Ectodermal cell (in vitro differentiated cells): ENCODE measurements around the gene PRR5.

Experiments
- H3K27ac ChIP-seq: 2 replicates; pipeline ENCODE4 v1.7.0; 2013; ENCODE audit warnings: mild to moderate bottlenecking, low read depth, low read length; ENCODE audit not compliant: insufficient read depth, poor library complexity, severe bottlenecking
- H3K27me3 ChIP-seq: 2 replicates; pipeline ENCODE4 v1.7.0; 2013; ENCODE audit warnings: mild to moderate bottlenecking, low read length; ENCODE audit not compliant: insufficient read depth, control insufficient read depth, poor library complexity, severe bottlenecking
- H3K36me3 ChIP-seq: one replicate; pipeline ENCODE4 v1.7.0; 2013; ENCODE audit warnings: low read length; ENCODE audit not compliant: control insufficient read depth, insufficient read depth
- H3K4me1 ChIP-seq: one replicate; pipeline ENCODE4 v1.7.0; 2013; ENCODE audit warnings: low read length; ENCODE audit not compliant: control insufficient read depth, insufficient read depth
- H3K4me3 ChIP-seq: 2 replicates; pipeline ENCODE4 v1.7.0; 2013; ENCODE audit warnings: low read depth, low read length, control low read depth; ENCODE audit not compliant: insufficient read depth
- H3K9me3 ChIP-seq: 2 replicates; pipeline ENCODE4 v1.7.0; 2013; ENCODE audit warnings: mild to moderate bottlenecking, low read length, moderate library complexity; ENCODE audit not compliant: control insufficient read depth
- WGBS, 2 experiments: methylation state at CpG; one replicate each; pipeline ENCODE4 v1.1.7; 2013; ENCODE audit warnings: missing lambda C conversion rate in 2 of 2; 5-methylcytosine and 5-hydroxymethylcytosine counted together

Gene PRR5

DNA sequence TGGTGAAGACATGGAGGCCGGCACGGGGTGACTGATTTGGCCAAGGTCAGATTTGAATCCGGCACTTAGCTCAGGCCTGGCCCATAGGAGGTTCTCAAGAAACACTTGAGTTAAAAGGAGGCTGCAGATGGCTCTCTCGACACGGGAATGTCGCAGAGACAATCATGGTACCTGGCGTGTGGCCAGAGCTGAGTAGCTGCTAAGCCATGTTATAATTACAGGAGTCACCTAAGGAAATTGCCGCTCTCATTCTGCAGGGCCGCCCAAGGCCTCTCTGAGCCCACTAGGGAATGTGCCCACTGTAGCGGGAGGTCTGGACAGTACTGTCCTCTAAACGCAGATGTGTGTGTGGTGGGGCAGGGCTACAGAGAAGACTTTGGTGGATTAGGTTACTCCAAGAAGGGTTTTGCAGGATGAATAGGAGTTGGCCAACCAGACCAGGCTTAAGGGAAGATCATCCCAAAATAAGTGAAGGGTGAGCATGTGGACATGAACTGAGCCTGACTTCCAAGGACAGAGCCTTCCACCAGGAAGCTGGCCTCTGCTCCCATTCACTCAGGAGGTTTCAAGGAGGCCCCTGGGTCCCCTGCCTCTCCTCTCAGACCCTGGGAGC, 19.3 kb upstream of the PRR5 start:
- Histone ChIP-seq H3K9me3 (no peaks in the 10 kb centered on the region), H3K36me3 (no peaks in the 10 kb centered on the region), H3K4me3 (no peak overlapping the region), H3K4me1 (peaks cover 9% of the 10 kb centered on the region), H3K27ac (no peak overlapping the region), H3K27me3 (no peaks in the 10 kb centered on the region)
- 93 to 96% methylated on average over 11 of the region's 11 CpGs for WGBS, 2 experiments

DNA sequence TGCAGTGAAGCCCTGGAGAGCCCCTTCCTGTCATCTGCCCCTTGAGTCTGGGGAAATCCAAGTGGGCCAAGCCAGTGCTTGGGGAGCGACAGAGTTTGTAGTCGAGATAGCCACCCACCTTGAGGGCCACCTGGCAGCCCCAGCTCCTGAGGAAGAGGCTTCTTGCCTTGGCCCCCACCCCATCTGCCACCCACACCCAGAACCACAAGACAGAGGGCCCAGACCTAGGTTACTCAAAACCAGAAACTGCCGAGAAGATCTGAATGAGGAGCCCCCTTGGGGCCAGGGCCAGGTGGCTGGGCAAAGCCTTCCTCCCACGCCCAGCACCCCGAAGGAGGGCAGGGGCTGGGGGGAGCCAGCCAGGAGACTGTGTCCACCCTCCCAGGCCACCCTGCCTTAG, 18.8 kb upstream of the PRR5 start:
- Histone ChIP-seq H3K9me3 (no peaks in the 10 kb centered on the region), H3K27me3 (no peaks in the 10 kb centered on the region), H3K4me3 (no peak overlapping the region), H3K27ac (no peak overlapping the region), H3K4me1 (peaks cover 9% of the 10 kb centered on the region), H3K36me3 (no peaks in the 10 kb centered on the region)
- WGBS, 2 experiments, result 92% methylated on average over 5 of the region's 5 CpGs

DNA sequence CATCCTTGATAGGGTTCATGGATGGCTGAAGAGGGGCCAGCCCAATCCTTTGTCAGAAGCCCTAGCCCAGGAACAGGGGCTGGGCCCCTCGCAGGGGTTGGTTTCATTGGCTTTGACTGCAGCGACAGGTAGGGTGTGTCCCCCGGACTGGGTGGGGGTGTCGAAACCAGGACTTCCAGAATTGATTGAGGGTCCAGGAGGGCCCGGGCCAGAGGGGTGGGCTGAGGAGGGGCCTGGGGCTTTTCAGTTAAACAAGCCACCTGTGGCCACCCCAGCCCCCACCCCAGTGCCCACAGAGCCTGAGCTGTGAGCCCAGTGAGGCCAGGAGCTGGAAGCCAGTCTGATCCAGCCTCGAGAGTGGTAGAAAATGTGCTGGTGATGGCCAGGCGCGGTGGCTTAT, 18.1 kb upstream of the PRR5 start:
- Histone ChIP-seq H3K36me3 (no peaks in the 10 kb centered on the region), H3K27me3 (no peaks in the 10 kb centered on the region), H3K9me3 (no peaks in the 10 kb centered on the region), H3K4me1 (peaks cover 9% of the 10 kb centered on the region), H3K4me3 (no peak overlapping the region), H3K27ac (no peak overlapping the region)
- 95% methylated on average over 8 of the region's 8 CpGs for WGBS, 2 experiments

DNA sequence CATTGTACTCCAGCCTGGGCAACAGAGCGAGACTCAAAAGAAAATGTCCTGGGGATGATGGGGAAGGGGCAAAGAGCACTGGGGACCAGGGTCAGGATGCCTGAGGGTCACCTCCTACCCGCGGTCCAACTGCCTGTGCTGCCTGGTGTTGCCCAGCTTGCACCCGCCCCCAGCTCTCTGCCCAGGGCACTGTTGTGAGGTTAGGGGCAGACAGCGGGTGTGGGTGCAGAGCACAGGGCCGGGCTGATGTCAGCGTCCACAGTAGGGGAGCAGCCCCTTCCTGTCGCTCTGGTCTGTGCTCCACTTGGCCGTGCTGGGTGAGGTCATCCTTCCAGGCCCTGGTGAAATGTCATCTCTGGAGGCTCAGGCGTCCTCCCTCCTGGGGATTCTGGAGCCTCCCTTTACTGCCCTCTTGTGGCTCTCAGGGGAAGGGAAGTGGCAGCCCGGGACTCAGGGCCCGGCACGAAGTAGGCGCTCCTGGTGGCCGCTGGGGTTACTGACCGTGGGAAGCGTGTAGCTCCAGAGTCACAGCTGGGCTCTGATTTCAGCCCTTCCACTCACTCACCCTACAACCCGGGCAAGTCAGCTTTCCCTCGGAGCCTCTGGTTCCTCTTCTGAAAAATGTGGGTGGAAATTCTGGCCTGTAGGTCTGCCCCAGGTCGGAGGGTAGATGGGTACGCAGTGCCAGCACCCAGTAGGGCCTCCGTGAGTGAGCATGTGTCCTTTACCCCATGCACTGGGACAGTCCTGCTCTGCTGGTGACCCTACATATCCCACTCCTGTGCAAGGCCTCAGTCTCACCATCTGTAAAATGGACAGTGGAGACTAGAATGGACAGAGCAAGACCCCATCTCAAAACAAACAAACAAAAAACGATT, 17.3 kb upstream of the PRR5 start:
- Histone ChIP-seq H3K36me3 (no peaks in the 10 kb centered on the region), H3K9me3 (no peaks in the 10 kb centered on the region), H3K27ac (no peak overlapping the region), H3K4me1 (peaks cover 9% of the 10 kb centered on the region), H3K27me3 (no peaks in the 10 kb centered on the region), H3K4me3 (no peak overlapping the region)
- 36 to 39% methylated on average over 23 of the region's 23 CpGs for WGBS, 2 experiments

DNA sequence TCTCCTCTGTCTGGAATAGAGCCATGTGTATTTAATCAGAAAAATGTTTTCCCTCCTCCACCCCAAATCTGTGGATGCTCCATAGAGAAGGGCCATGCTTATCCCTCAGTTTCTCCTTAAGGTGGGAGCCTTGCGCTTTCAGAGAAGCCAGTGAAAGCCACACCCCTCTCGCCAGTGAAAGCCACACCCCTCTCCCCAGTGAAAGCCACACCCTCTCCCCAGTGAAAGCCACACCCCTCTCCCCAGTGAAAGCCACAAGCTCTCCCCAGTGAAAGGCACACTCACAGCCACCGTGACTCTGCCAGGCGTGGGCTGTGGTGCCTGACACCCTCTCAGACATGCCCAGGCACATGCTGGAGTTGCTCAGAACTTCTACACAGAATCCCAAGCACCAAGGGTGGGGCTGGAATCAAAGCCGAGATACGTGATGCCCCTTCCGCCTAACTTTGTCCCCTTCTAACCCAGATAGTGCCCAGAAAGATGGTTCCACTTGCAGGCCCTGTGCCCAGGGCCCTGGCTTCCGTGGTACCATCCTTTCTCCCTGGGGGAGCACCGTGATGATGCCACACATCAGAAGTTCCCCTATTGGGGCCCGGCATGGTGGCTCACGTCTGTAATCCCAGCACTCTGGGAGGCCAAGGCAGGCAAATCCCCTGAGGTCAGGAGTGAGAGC, 16.5 kb upstream of the PRR5 start:
- H3K27me3 ChIP-seq, result no peaks in the 10 kb centered on the region

DNA sequence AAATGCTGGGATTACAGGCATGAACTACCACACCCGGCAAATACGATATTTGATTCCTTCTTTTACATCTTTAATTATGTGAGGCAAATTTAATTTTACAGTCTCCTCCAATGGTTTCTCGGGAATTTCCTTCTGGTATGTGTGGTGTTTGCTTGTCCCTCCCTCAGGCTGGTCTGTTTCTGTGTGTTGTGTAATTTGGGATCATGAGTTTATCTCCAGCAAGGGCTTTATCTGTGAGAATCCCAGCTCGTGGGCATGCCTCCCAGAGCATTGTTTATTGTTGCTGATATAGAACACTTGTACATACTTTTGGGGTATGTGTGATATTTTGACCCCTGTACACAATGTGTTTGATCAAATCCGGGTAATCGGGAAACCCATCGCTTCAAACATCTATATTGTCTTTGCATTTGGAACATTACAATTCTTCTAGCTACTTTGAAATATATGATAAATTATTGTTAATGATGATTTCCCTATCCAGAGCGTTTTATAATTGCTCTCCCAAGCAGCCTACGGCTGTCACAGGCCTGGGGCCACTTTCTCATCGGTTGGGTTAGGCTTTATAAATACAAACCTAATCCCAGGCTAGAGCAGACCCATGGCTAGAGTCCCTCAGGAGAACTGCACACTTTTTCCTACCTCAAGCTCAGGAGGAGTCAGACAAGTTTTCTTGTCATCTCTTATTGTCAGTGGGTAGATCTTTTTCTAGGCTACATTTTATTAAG, 15.0 kb upstream of the PRR5 start:
- Histone ChIP-seq H3K4me1 (peaks cover 7% of the 10 kb centered on the region), H3K27ac (no peak overlapping the region), H3K4me3 (no peak overlapping the region), H3K9me3 (no peaks in the 10 kb centered on the region), H3K27me3 (no peaks in the 10 kb centered on the region), H3K36me3 (no peaks in the 10 kb centered on the region)
- 92 to 93% methylated on average over 7 of the region's 10 CpGs for WGBS, 2 experiments

More for the DNA sequence above, 16.5 kb upstream of the PRR5 start:
- no peak overlapping the region for H3K4me3 ChIP-seq
- H3K9me3 ChIP-seq, result no peaks in the 10 kb centered on the region
- H3K27ac ChIP-seq, result no peak overlapping the region
- no peaks in the 10 kb centered on the region for H3K36me3 ChIP-seq
- peaks cover 9% of the 10 kb centered on the region for H3K4me1 ChIP-seq
- WGBS, 2 experiments, result 62 to 67% methylated on average over 11 of the region's 11 CpGs

DNA sequence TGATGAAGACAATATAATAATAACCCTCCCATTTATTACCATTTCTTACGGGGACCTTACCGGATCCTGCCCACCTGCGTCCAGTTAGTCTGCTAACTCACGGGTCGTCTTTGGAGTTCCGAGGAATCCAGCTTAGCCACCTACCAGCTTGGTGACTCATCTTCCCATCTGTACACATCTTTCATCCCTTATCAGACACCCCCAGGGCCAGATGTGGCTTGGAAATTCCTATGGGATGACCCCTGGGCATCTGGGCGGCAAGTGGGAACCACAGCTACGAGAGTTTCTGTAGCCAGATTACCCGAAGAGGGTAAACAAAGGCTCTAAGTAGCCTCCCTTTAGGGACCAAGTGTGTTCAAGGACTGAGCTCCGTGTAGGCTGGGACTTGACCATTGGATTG, 12.8 kb upstream of the PRR5 start:
- WGBS, 2 experiments, result 90 to 91% methylated on average over 10 of the region's 10 CpGs
- Histone ChIP-seq H3K27me3 (no peaks in the 10 kb centered on the region), H3K27ac (no peak overlapping the region), H3K9me3 (no peaks in the 10 kb centered on the region), H3K4me3 (no peak overlapping the region), H3K36me3 (no peaks in the 10 kb centered on the region), H3K4me1 (peaks cover 7% of the 10 kb centered on the region)

DNA sequence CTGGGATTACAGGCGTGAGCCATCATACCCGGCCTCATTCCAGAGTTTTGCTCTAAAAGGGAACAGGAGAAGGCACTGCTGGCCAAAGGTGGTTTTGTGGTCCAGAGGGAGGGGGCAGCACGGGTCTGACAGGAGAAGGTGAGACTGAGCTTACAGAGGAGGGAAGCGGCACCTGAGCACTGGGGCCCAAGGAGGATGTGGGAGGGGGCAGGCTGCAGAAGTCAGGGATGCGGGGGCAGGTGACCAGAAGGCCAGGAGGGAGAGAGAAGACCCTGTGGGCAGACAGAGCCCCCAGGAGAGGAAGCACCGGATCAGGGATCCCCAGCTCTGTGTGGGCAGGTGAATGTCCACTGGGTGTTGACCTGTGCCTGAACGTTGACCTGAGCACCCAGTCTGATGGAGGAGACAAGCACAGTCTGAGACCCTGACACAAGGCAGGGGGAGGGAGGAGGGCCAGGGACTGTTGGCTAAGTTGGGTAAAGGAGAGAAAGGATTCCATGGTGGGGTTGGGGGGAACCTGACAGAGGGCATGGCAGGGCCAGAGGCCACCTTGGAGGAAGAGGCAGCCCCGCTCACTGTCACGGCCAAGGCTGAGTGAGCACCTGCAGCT, 12.0 kb upstream of the PRR5 start:
- H3K36me3 ChIP-seq, result no peaks in the 10 kb centered on the region
- no peaks in the 10 kb centered on the region for H3K9me3 ChIP-seq
- H3K4me3 ChIP-seq, result no peak overlapping the region
- H3K4me1 ChIP-seq, result peaks cover 7% of the 10 kb centered on the region
- no peak overlapping the region for H3K27ac ChIP-seq
- H3K27me3 ChIP-seq, result no peaks in the 10 kb centered on the region
- 88 to 90% methylated on average over 9 of the region's 9 CpGs for WGBS, 2 experiments

DNA sequence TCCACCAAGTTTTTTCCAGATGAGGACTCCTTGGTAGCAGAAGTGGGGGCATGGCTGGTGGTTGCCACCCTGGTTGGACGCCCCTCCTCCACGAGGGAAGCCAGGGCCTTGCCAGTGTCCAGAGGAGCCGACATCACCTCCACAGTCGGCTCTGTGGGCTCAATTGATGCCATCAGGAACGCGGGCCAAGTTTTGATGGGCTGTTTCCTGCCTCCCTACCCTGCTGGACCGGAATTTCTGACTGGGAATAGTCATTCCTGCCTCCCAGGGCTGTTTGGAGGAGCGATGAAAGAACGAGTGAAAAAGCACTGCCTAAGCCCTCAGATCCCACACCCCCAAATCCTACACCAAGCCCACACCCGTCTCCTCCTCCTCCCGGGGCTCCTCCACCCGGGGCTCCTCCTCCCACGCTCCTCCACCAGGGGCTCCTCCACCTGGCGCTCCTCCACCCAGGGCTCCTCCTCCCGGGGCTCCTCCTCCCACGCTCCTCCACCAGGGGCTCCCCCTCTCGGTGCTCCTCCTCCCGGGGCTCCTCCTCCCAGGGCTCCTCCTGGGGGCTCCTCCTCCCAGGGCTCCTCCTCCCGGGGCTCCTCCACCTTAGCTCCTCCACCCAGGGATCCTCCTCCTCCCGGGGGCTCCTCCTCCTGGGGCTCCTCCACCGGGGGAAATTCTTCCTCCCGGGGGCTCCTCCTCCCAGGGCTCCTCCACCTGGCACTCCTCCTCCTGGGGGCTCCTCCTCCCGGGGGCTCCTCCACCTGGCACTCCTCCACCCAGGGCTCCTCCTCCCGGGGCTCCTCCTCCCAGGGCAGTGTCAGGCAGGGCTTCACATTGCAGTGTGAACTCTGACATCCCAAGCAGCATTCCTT, 10.0 kb upstream of the PRR5 start:
- Histone ChIP-seq H3K27me3 (no peaks in the 10 kb centered on the region), H3K9me3 (no peaks in the 10 kb centered on the region), H3K4me3 (no peak overlapping the region), H3K36me3 (no peaks in the 10 kb centered on the region), H3K4me1 (no peaks in the 10 kb centered on the region), H3K27ac (no peak overlapping the region)
- WGBS, 2 experiments, result 84 to 86% methylated on average over 24 of the region's 24 CpGs
